Stimulated activated naive CD8-positive, alpha-beta T cell treated with anti-CD3 and anti-CD28 coated beads, Interleukin-15, Interleukin-2, amounts not matched to agents 100 ng/mL and 50 ng/mL, for 24 hours (primary cell): ENCODE data around the gene PRKAG3.
A peak's percentile ranks its signal among the peaks of the same experiment; 100 is the strongest.

Source experiments
- H3K27ac Mint-ChIP-seq: one replicate; pipeline ENCODE4 v1.8.0; 2021; ENCODE audit warnings: mild to moderate bottlenecking, mixed read lengths
- H3K27me3 Mint-ChIP-seq: one replicate; pipeline ENCODE4 v1.8.0; 2021; ENCODE audit warnings: mixed read lengths
- H3K36me3 Mint-ChIP-seq: one replicate; pipeline ENCODE4 v1.8.0; 2021; ENCODE audit warnings: low read depth, mixed read lengths
- H3K4me1 Mint-ChIP-seq: one replicate; pipeline ENCODE4 v1.8.0; 2021; ENCODE audit warnings: low read depth, mixed read lengths
- H3K4me3 Mint-ChIP-seq: one replicate; pipeline ENCODE4 v1.8.0; 2021; ENCODE audit warnings: mild to moderate bottlenecking, mixed read lengths
- H3K9me3 Mint-ChIP-seq: one replicate; pipeline ENCODE4 v1.8.0; 2021; ENCODE audit warnings: mixed read lengths

The PRKAG3 gene

GRCh38 chr2:218831378-218831990 lies at the start of gene PRKAG3:
TSS of gene PRKAG3 (minus strand) at chr2:218831803.
- H3K36me3 Mint-ChIP-seq: no peaks in the 10 kb centered on the region
- H3K27ac Mint-ChIP-seq: no peak within 1 kb of the TSS
- peaks cover 30% of the 10 kb centered on the region for H3K27me3 Mint-ChIP-seq
- H3K4me1 Mint-ChIP-seq: no peaks in the 10 kb centered on the region
- no peak within 1 kb of the TSS for H3K4me3 Mint-ChIP-seq
- H3K9me3 Mint-ChIP-seq: no peaks in the 10 kb centered on the region

DNA sequence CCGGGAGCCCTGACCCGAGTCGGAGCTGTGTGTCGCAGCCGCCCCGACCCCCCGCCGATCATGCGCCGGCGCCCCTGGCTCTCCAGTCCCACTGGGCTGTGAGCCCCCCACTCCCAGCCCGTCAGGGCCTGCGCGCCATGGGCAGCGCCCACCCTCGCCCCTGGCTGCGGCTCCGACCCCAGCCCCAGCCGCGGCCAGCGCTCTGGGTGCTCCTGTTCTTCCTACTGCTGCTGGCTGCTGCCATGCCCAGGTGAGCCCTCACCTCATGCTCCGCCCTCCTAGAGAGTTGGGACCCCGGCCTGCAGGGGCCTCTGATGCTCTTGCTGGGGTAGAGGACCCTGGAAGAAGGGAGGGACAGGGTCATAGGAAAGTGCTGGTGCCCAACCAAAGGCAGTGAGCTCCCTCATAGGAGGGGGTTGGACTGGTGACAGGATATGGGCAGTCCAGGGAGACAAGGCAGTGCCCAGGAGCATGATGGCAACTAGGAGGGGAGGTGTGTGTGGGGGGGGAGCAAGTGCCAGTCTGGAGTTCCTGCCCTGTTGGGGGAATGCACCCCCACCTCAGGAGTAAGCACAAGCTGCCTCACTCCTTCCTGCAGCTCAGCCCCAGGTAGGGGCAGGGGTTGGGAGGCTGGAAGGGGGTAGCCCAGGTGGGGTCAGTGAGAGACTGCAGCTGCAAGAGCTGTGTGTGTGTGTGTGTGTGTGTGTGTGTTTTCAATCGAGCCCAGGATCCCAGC lies 49.4 kb upstream of the PRKAG3 start:
- no peaks in the 10 kb centered on the region for H3K9me3 Mint-ChIP-seq
- peak overlapping the region; percentile 66 for H3K4me3 Mint-ChIP-seq
- peaks cover 60% of the 10 kb centered on the region for H3K4me1 Mint-ChIP-seq
- H3K36me3 Mint-ChIP-seq: no peaks in the 10 kb centered on the region
- H3K27ac Mint-ChIP-seq: no peak overlapping the region
- H3K27me3 Mint-ChIP-seq: peaks cover 25% of the 10 kb centered on the region

DNA sequence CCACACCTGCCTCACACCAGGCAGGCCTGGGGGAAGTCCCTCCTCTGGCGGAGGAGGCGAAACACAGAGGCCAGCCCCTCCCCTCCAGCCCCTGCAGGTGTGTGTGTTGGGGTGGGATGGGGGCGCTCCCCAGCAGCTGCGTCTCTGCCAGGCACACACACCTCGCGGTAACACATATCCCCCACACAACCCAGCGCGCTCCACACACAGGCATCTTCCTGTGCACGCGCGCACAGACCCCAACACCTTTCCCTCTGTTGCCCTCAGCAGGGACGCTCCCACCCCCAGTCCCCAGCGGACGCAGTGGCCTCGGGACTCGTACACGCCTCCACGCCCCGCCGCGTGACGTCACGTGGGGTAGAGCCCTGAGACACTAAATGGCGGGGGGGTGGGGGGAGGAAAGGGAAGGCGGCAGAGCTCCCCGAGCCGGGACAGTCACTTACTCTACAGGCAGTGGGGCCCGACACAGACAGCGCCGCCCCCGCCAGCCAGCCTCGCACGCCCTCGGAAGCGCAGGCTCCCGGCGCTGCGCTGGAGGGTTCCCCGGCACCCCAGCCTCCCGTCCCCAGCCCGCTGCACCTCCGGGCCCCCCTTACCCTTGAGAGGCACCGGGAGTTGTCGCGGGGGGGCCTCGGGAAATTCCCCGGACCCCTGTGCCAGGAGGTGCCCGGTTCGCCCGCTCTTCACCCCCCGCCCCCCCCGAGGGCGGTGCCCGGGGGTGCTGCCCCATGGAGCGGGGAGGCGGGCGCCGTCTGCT lies 48.7 kb upstream of the PRKAG3 start, which contains the start of gene WNT10A:
TSS of gene WNT10A (plus strand) at position 751 of the 757 bp plus-strand sequence. CDS start 144 bp downstream, outside the sequence.
- Mint-ChIP-seq H3K27me3 (peaks cover 33% of the 10 kb centered on the region), H3K27ac (peak within 1 kb of the TSS; percentile 48), H3K4me1 (peaks cover 55% of the 10 kb centered on the region), H3K4me3 (peak within 1 kb of the TSS; percentile 78), H3K9me3 (no peaks in the 10 kb centered on the region), H3K36me3 (no peaks in the 10 kb centered on the region)

- Mint-ChIP-seq H3K36me3 (no peaks in the 10 kb centered on the region), H3K27me3 (peaks cover 33% of the 10 kb centered on the region), H3K4me1 (peaks cover 49% of the 10 kb centered on the region), H3K4me3 (peak overlapping the region; percentile 78), H3K27ac (peak overlapping the region; percentile 48), H3K9me3 (no peaks in the 10 kb centered on the region)
Measured at GRCh38 chr2:218879776-218880101, 48.1 kb upstream of the PRKAG3 start.

DNA sequence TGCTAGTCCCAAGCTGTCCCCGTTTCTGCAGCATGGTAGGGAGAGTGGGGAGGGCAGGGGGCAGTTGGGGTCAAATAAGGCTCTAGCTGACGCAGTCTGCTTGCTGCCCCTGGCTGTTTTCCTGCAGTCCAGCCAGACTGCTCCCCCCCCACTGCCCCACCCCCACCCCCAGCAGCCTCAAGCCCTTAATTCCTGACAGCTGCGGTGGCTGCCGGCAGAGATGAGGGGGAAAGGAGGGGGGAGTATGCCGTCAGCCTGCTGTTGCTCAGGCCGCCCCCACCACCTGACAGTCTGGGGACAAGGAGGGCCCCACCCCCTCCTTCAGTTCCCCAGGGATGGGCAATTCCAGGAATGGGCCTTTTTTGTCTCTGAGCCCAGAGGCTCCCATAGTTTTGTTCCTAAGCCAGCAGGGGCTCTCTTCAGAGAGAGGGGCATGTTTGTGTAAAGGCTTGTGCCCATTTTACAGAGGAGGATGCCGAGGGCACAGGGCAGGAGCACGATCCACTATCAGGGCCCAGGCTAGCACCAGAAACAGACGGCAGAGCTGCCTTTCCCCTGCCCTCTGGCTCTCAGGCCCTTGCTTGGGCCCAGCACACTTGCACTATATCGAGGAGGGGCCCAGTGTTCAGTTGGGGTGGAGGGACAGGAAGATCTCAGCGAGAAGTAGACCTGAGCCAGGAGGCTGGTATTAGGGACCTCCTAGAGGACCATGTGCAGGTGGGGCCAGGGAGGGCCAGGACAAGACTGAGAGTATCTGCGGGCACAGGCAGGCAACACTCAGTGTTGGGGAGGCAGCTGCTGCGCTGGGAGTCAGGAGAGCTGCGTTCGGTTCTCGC lies 47.5 kb upstream of the PRKAG3 start:
- no peaks in the 10 kb centered on the region for H3K36me3 Mint-ChIP-seq
- H3K4me3 Mint-ChIP-seq: peak overlapping the region; percentile 78
- peak overlapping the region; percentile 48 for H3K27ac Mint-ChIP-seq
- no peaks in the 10 kb centered on the region for H3K9me3 Mint-ChIP-seq
- peaks cover 35% of the 10 kb centered on the region for H3K27me3 Mint-ChIP-seq
- H3K4me1 Mint-ChIP-seq: peaks cover 44% of the 10 kb centered on the region

DNA sequence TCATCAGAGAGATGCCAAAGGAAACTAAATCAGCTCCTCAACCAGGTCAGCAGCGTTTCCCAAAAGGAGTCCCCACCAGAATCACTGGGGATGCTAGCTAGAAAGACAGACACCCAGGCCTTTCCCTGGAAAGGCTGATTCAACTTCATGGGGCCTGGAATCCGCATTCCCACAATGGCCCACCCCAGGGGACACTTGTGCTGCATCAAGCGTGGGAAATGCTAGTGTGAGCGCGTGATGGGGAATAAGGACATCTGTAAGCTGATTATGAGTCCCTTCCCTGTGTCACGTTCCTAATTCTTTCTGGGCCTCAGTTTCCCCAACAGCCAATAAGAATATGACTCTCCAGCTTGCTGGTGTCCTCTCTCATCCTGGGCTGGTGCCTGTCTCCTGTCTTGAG lies 46.9 kb upstream of the PRKAG3 start:
- peaks cover 44% of the 10 kb centered on the region for H3K4me1 Mint-ChIP-seq
- no peaks in the 10 kb centered on the region for H3K36me3 Mint-ChIP-seq
- H3K27ac Mint-ChIP-seq: no peak overlapping the region
- no peak overlapping the region for H3K4me3 Mint-ChIP-seq
- H3K9me3 Mint-ChIP-seq: no peaks in the 10 kb centered on the region
- H3K27me3 Mint-ChIP-seq: peaks cover 36% of the 10 kb centered on the region

DNA sequence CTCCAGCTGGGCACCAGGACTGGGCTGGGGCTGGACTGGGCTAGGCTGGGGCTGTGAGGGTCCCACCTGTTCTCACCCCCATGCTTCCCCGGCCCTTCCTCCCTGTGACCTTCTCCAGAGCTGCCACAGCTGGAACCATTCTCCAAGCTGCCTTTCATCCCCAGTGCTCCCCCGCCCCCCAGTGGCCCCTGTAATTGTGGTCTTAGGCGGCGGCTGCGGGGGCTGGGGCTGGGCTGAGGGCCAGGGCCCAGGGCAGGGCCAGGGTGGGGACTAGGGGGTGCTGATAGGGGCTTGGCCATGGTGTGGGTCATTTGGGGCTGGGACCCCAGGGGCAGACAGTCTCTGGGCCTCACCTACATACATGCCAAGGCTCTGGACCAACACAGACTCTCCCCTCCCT lies 46.3 kb upstream of the PRKAG3 start:
- peaks cover 44% of the 10 kb centered on the region for H3K4me1 Mint-ChIP-seq
- no peak overlapping the region for H3K27ac Mint-ChIP-seq
- peaks cover 40% of the 10 kb centered on the region for H3K27me3 Mint-ChIP-seq
- H3K36me3 Mint-ChIP-seq: no peaks in the 10 kb centered on the region
- H3K4me3 Mint-ChIP-seq: no peak overlapping the region
- no peaks in the 10 kb centered on the region for H3K9me3 Mint-ChIP-seq

DNA sequence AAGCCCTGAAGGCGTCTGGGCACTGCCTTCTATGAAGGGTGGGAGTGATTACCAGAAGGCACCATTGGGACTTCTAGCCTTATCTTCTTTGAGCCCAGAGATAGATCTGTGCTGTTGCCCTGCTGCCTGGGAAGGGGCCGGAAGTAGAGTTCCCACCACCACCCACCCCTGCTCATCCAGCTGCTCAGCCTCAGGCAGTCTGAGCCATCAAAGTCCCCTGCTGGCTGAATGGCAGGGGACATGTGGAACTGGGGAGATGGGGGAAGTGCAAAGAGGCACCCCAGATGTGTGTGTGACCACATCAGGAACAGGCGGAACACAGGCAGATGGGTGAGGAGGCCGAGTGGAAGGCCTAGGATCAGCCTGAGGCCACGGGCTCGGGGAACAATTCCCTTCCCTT lies 45.7 kb upstream of the PRKAG3 start:
- peaks cover 45% of the 10 kb centered on the region for H3K27me3 Mint-ChIP-seq
- no peaks in the 10 kb centered on the region for H3K9me3 Mint-ChIP-seq
- no peaks in the 10 kb centered on the region for H3K36me3 Mint-ChIP-seq
- peaks cover 40% of the 10 kb centered on the region for H3K4me1 Mint-ChIP-seq
- H3K27ac Mint-ChIP-seq: no peak overlapping the region
- H3K4me3 Mint-ChIP-seq: no peak overlapping the region

DNA sequence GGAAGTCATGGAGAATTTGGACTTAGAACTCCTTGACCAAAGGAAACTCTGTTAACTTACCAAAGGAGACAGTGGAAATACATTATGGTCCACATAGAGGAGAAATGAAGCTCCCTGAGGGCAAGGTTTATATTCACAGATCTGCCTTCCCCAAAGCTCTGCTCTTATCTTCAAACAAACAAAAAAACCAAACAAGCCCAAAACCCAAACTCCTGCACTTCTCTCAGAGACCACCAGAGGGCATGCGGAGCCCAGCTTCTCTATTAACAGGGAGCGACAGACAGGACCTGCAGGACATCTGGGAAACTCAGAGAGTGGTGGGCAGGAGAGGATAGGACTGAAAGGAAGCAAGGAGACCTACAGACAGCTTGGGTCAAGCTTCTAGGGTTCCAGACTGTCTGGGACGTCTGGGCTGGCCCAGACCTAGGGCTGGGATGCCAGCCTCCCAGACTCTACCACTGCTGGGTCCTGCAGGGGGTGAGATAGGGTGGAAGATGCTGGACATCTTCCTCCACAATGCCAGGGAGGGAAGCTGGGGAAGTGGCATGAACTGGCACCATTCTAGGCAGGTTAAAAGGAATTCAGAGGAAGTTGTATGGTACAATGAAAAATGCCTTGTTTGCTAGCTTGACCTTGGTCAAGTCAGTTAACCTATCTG lies 45.1 kb upstream of the PRKAG3 start:
- peaks cover 42% of the 10 kb centered on the region for H3K4me1 Mint-ChIP-seq
- H3K27me3 Mint-ChIP-seq: peaks cover 50% of the 10 kb centered on the region
- no peak overlapping the region for H3K27ac Mint-ChIP-seq
- H3K36me3 Mint-ChIP-seq: no peaks in the 10 kb centered on the region
- H3K4me3 Mint-ChIP-seq: no peak overlapping the region
- H3K9me3 Mint-ChIP-seq: no peaks in the 10 kb centered on the region

DNA sequence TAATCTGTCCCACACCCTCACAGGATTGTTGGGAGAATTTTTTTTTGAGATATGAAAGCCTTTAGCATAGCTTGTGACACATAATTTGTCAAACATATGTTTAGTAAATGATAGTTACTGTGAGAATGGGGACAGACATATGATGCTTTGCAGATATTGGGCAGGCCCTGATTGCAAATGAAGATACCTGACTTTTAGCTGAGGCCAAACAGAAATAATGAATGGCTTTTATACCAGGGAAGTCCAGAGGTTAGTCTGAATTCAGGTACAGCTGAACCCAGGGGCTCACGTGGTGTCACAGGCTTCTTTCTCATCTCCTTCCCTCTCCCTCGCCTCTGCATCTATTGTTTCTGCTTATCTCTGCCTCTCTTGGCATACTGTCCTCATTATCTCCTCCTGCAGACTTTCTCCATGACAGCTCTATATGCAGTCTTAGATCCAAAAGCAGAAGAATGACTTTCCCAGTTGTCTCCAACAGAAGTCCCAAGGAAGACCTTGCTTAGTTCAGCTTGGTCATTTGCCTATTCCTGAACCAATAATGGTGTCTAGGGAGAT lies 44.2 kb upstream of the PRKAG3 start:
- H3K4me3 Mint-ChIP-seq: no peak overlapping the region
- H3K27me3 Mint-ChIP-seq: peaks cover 46% of the 10 kb centered on the region
- no peak overlapping the region for H3K27ac Mint-ChIP-seq
- H3K4me1 Mint-ChIP-seq: peaks cover 38% of the 10 kb centered on the region
- no peaks in the 10 kb centered on the region for H3K9me3 Mint-ChIP-seq
- H3K36me3 Mint-ChIP-seq: no peaks in the 10 kb centered on the region

GRCh38 chr2:218873359-218874194 lies 42.0 kb upstream of the PRKAG3 start:
- Mint-ChIP-seq H3K9me3 (no peaks in the 10 kb centered on the region), H3K27me3 (peaks cover 59% of the 10 kb centered on the region), H3K4me3 (no peak overlapping the region), H3K27ac (no peak overlapping the region), H3K36me3 (no peaks in the 10 kb centered on the region), H3K4me1 (peaks cover 29% of the 10 kb centered on the region)

DNA sequence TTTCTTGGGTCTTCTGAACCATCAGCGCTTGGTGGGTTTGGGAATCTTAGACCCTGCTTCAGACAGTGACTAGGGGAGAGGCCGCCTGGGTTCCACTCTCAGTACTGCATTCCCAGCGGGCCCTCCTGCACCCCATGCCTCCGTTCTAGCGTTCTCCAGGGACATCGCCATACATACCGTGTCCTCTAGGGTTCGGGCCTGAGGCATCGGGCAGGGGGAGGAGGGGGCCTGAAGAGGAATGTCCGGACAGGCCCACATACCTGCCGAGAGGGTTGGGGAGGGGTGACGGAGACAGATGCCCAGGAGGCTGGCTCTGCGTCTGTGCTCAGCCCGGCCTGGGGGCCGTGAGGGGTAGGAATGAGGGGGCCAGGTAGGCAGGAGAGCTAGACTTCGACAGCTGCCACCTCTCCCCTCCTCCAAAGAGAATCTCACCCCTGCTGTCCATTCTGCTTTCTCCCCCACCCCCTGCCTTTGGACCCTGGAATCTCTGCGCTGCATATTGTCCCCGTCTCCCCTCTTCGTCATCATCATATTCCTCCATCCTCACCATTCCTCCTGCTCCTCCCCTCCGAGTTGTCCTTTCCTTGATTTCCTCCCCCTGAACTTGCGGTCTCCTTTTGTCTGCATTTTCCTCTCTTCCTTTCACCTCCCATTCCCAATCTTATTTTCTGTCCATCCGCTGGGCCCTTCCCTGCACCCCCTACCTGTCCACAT lies 41.2 kb upstream of the PRKAG3 start:
- peak overlapping the region; percentile 32 for H3K4me3 Mint-ChIP-seq
- H3K27me3 Mint-ChIP-seq: peaks cover 57% of the 10 kb centered on the region
- H3K4me1 Mint-ChIP-seq: peaks cover 29% of the 10 kb centered on the region
- no peaks in the 10 kb centered on the region for H3K9me3 Mint-ChIP-seq
- no peak overlapping the region for H3K27ac Mint-ChIP-seq
- no peaks in the 10 kb centered on the region for H3K36me3 Mint-ChIP-seq
